Hematopoietic multipotent progenitor cell treated with erythropoietin and hydrocortisone succinate and interleukin-3 and kit ligand, for 15 days (in vitro differentiated cells): ENCODE results near the gene PYGM.

Source experiments
- DNase-seq: peaks from one replicate; pipeline ENCODE4 v3.0.0-alpha.2; 2015; ENCODE audit warnings: low spot score

The PYGM gene

GRCh38 chr11:64734811-64735724 is 24.7 kb downstream of the PYGM start:
- no peak for DNase-seq

GRCh38 chr11:64731601-64732000 is 28.2 kb downstream of the PYGM start:
- no peak for DNase-seq

- DNase-seq = no peak
Measured at GRCh38 chr11:64729851-64730382, 29.9 kb downstream of the PYGM start.

- no peak for DNase-seq
Measured at GRCh38 chr11:64728757-64729365, 30.9 kb downstream of the PYGM start.

- DNase-seq = no peak
Measured at GRCh38 chr11:64726867-64727530, 32.8 kb downstream of the PYGM start.

- DNase-seq = no peak
Measured at GRCh38 chr11:64726211-64726641, 33.5 kb downstream of the PYGM start.

GRCh38 chr11:64724863-64725532 is 34.8 kb downstream of the PYGM start:
- DNase-seq = no peak

GRCh38 chr11:64723907-64724862 is 35.6 kb downstream of the PYGM start:
- no peak for DNase-seq

- peak; percentile 42 for DNase-seq
Measured at GRCh38 chr11:64723117-64723906, 36.5 kb downstream of the PYGM start, which contains the start of gene NRXN2. TSS of gene NRXN2 (minus strand) at chr11:64723197. CDS start at chr11:64713699, 9,498 bp downstream.

GRCh38 chr11:64722141-64723065 is 37.4 kb downstream of the PYGM start:
- DNase-seq = no peak

GRCh38 chr11:64721359-64721699 is 38.4 kb downstream of the PYGM start:
- no peak for DNase-seq

- DNase-seq = no peak
Measured at GRCh38 chr11:64720640-64721358, 39.0 kb downstream of the PYGM start.

- no peak for DNase-seq
Measured at GRCh38 chr11:64720167-64720566, 39.6 kb downstream of the PYGM start.

GRCh38 chr11:64719406-64719805 is 40.4 kb downstream of the PYGM start:
- no peak for DNase-seq

- no peak for DNase-seq
Measured at GRCh38 chr11:64718780-64719124, 41.0 kb downstream of the PYGM start.

GRCh38 chr11:64718084-64718779 is 41.5 kb downstream of the PYGM start:
- DNase-seq = no peak

GRCh38 chr11:64717268-64717578 is 42.6 kb downstream of the PYGM start:
- no peak for DNase-seq
